Natural killer cell (primary cell): ENCODE data around the gene CDH5. TPM values are rescaled to one million over a fixed set of nuclear protein-coding genes. Genes with fewer than 3 reads are reported as not detected.
"Not testable (repeated sequence)": the region's sequence is repeated elsewhere in the genome, so short reads cannot be mapped to it uniquely, and the experiment has no call there.

ENCODE experiments used
- ATAC-seq, 3 donors: fragments of 150-1000 bp in 2 of 3; fragments of 200-7000 bp in 1 of 3; cut with Tn5 transposase; 1 replicate in 1 of 3; 2 replicates in 2 of 3; pipeline ENCODE4 v1.10.0; 2021; ENCODE audit warnings: mild to moderate bottlenecking in 2 of 3, moderate library complexity in 2 of 3
- DNase-seq, 2 donors: peaks; one replicate each; pipeline versions ENCODE4 v3.0.0 to v3.0.0-alpha.2; 2013 to 2021; ENCODE audit warnings: mixed read lengths in 1 of 2
- H3K27ac ChIP-seq: one replicate; pipeline ENCODE4 v1.5.1; 2013; ENCODE audit warnings: mild to moderate bottlenecking, low read length
- H3K27me3 ChIP-seq: one replicate; pipeline ENCODE4 v1.6.1; 2013; ENCODE audit warnings: low read length; ENCODE audit not compliant: control insufficient read depth, insufficient read depth
- H3K36me3 ChIP-seq: one replicate; pipeline ENCODE4 v1.6.1; 2013; ENCODE audit warnings: low read length; ENCODE audit not compliant: control insufficient read depth, insufficient read depth
- H3K4me1 ChIP-seq: one replicate; pipeline ENCODE4 v1.6.1; 2013; ENCODE audit warnings: low read length; ENCODE audit not compliant: control insufficient read depth, insufficient read depth
- H3K4me3 ChIP-seq: one replicate; pipeline ENCODE4 v1.5.1; 2013; ENCODE audit warnings: low read length
- H3K9me3 ChIP-seq: one replicate; pipeline ENCODE4 v1.6.1; 2013; ENCODE audit warnings: low read length; ENCODE audit not compliant: control insufficient read depth, insufficient read depth
- H3K27ac Mint-ChIP-seq, 2 donors: one replicate each; pipeline ENCODE4 v1.8.0; 2022; ENCODE audit warnings: mild to moderate bottlenecking in 2 of 2, mixed read lengths in 2 of 2, moderate library complexity in 1 of 2
- H3K27me3 Mint-ChIP-seq, 2 donors: one replicate each; pipeline ENCODE4 v1.8.0; 2022; ENCODE audit warnings: low read depth in 2 of 2, mixed read lengths in 2 of 2
- H3K36me3 Mint-ChIP-seq: one replicate; pipeline ENCODE4 v1.8.0; 2022; ENCODE audit warnings: mixed read lengths
- H3K4me1 Mint-ChIP-seq, 2 donors: one replicate each; pipeline ENCODE4 v1.8.0; 2022; ENCODE audit warnings: mixed read lengths in 2 of 2
- H3K4me3 Mint-ChIP-seq: one replicate; pipeline ENCODE4 v1.8.0; 2022; ENCODE audit warnings: mild to moderate bottlenecking, moderate library complexity, mixed read lengths
- H3K9me3 Mint-ChIP-seq, 2 donors: one replicate each; pipeline ENCODE4 v1.8.0; 2022; ENCODE audit warnings: mixed read lengths in 2 of 2
- CTCF ChIP-seq: fragments of 200-600 bp; IDR thresholded peaks from one replicate; pipeline ENCODE4 v1.8.0; 2022; ENCODE audit warnings: antibody characterized with exemption
- WGBS: methylation state at CpG from one replicate; pipeline ENCODE4 v1.1.7; 2013; ENCODE audit warnings: missing lambda C conversion rate; ENCODE audit not compliant: insufficient coverage; 5-methylcytosine and 5-hydroxymethylcytosine counted together
- intact Hi-C: fragments of 100-400 bp; cut with micrococcal nuclease; formaldehyde crosslinking; loops from one replicate; pipeline ENCODE4 v1.14.2; 2022
- total RNA-seq, 4 donors: library from RNA; stranded (reverse); fragments of 120-200 nt in 1 of 4; gene quantifications; one replicate each; pipeline versions ENCODE4 v1.2.3 to v1.2.4, GENCODE V29; 2013 to 2022

CDH5 gene
- total RNA-seq, 3 donors from 2014 or later (not counting 1 experiment from before 2014, with no cell fraction given): not detected

- no peak overlapping the region for H3K27ac ChIP-seq
- Mint-ChIP-seq H3K9me3 (no peaks in the 10 kb centered on the region), H3K27ac (no peak overlapping the region), H3K36me3 (no peaks in the 10 kb centered on the region), H3K4me3 (no peak overlapping the region), H3K4me1 (no peaks in the 10 kb centered on the region), H3K27me3 (peaks cover 0 to 12% of the 10 kb centered on the region in 2 donors)
- no peak for TF ChIP-seq CTCF
- WGBS: 87% methylated on average over 14 of the region's 17 CpGs
- H3K4me3 ChIP-seq: no peak overlapping the region
- no peaks in the 10 kb centered on the region for H3K36me3 ChIP-seq
- H3K4me1 ChIP-seq: no peaks in the 10 kb centered on the region
- ATAC-seq: no peak
- H3K9me3 ChIP-seq: no peaks in the 10 kb centered on the region
- H3K27me3 ChIP-seq: peaks cover 2% of the 10 kb centered on the region
- intact Hi-C loops: no loop called here
- no peak for DNase-seq
Measured at GRCh38 chr16:66326991-66327513, 39.4 kb upstream of the CDH5 start.

GRCh38 chr16:66328282-66328681 lies 38.2 kb upstream of the CDH5 start:
- no peak for DNase-seq
- ATAC-seq: no peak
- H3K36me3 Mint-ChIP-seq: no peaks in the 10 kb centered on the region
- H3K4me3 Mint-ChIP-seq: no peak overlapping the region
- intact Hi-C loops: no loop called here
- no peak overlapping the region for H3K27ac Mint-ChIP-seq
- no peak overlapping the region for H3K4me3 ChIP-seq
- H3K27me3 ChIP-seq: peaks cover 2% of the 10 kb centered on the region
- no peaks in the 10 kb centered on the region for H3K9me3 ChIP-seq
- no peaks in the 10 kb centered on the region for H3K4me1 ChIP-seq
- no peaks in the 10 kb centered on the region for H3K9me3 Mint-ChIP-seq
- H3K27me3 Mint-ChIP-seq: peaks cover 0 to 16% of the 10 kb centered on the region in 2 donors
- no peaks in the 10 kb centered on the region for H3K4me1 Mint-ChIP-seq
- WGBS: 78% methylated on average over 11 of the region's 11 CpGs
- H3K27ac ChIP-seq: no peak overlapping the region
- no peaks in the 10 kb centered on the region for H3K36me3 ChIP-seq
- no peak for TF ChIP-seq CTCF

GRCh38 chr16:66331464-66331863 lies 35.0 kb upstream of the CDH5 start:
- H3K4me1 ChIP-seq, H3K4me3 ChIP-seq, H3K27ac Mint-ChIP-seq, H3K4me1 Mint-ChIP-seq, intact Hi-C loops, H3K27me3 ChIP-seq, H3K36me3 Mint-ChIP-seq, H3K36me3 ChIP-seq, H3K9me3 Mint-ChIP-seq, H3K27ac ChIP-seq, H3K9me3 ChIP-seq, ATAC-seq, H3K4me3 Mint-ChIP-seq, DNase-seq: not testable (repeated sequence)
- 90% methylated on average over 2 of the region's 2 CpGs for WGBS
- peaks cover 7 to 19% of the 10 kb centered on the region in 2 donors for H3K27me3 Mint-ChIP-seq

- intact Hi-C loops: no loop called here
- H3K9me3 Mint-ChIP-seq: no peaks in the 10 kb centered on the region
- WGBS: 85% methylated on average over 15 of the region's 15 CpGs
Measured at GRCh38 chr16:66332634-66333610, 33.6 kb upstream of the CDH5 start.

More at GRCh38 chr16:66332634-66333610, 33.6 kb upstream of the CDH5 start:
- H3K27ac ChIP-seq: no peak overlapping the region
- no peak for ATAC-seq
- Mint-ChIP-seq H3K4me3 (no peak overlapping the region), H3K4me1 (no peaks in the 10 kb centered on the region), H3K27me3 (peaks cover 16 to 24% of the 10 kb centered on the region in 2 donors), H3K27ac (no peak overlapping the region), H3K36me3 (no peaks in the 10 kb centered on the region)
- H3K9me3 ChIP-seq: no peaks in the 10 kb centered on the region
- DNase-seq: no peak
- no peaks in the 10 kb centered on the region for H3K27me3 ChIP-seq
- H3K36me3 ChIP-seq: no peaks in the 10 kb centered on the region
- H3K4me1 ChIP-seq: no peaks in the 10 kb centered on the region
- H3K4me3 ChIP-seq: no peak overlapping the region
- no peak for TF ChIP-seq CTCF
